ENCODE data around the gene UTS2B. TPM values are rescaled to one million over a fixed set of nuclear protein-coding genes. Genes with fewer than 3 reads are reported as not detected.
A peak's percentile ranks its signal among the peaks of the same experiment; 100 is the strongest.

Gene UTS2B
- total and polyA plus RNA-seq, 2 of the 4 experiments (the other 2 are of a cell fraction): 0.72 to 0.79 TPM

GRCh38 chr3:191339316-191339917, 9.1 kb upstream of the UTS2B start:
- no peak overlapping the region for H3K27ac ChIP-seq (ENCODE audit: insufficient read depth, low read length)
- peaks cover 18% of the 10 kb centered on the region; the same call in 1 of the 2 replicates for H4K20me1 ChIP-seq (ENCODE audit: insufficient read depth, low read length)
- H3K79me1 ChIP-seq (ENCODE audit: low read depth in 1 of 2, low read length in 2 of 2): peaks cover 0 to 30% of the 10 kb centered on the region in 2 experiments; a peak in 2 of 4 replicates
- TF ChIP-seq MAFK (IDR thresholded peaks at IDR 0.05; ENCODE audit: low read depth, low read length) (no peak), RAD21 (IDR thresholded peaks at IDR 0.05; ENCODE audit: low read length) (no peak), ELK1 (IDR thresholded peaks at IDR 0.05; ENCODE audit: borderline replicate concordance, low read depth, low read length) (no peak), MXI1 (IDR thresholded peaks at IDR 0.05; ENCODE audit: borderline replicate concordance, low read depth, low read length) (no peak), RFX5 (IDR thresholded peaks at IDR 0.05; ENCODE audit: low read depth, low read length) (no peak), CTCF (conservative IDR thresholded peaks at IDR 0.05; ENCODE audit: low read depth, low read length) (no peak), FOS (IDR thresholded peaks at IDR 0.05; ENCODE audit: low read depth, low read length) (no peak), NFE2L2 (IDR thresholded peaks at IDR 0.05; ENCODE audit: low read depth, low read length) (no peak), SMC3 (IDR thresholded peaks at IDR 0.05; ENCODE audit: low read depth, low read length) (no peak), POLR2A (IDR thresholded peaks at IDR 0.05; ENCODE audit: low read depth, low read length) (no peak), RCOR1 (IDR thresholded peaks at IDR 0.05; ENCODE audit: insufficient replicate concordance, low read length) (no peak)
- CTCF ChIA-PET: no interaction called here
- no peak overlapping the region for H3K9ac ChIP-seq (ENCODE audit: low read depth, low read length)
- no peak overlapping the region for H3K18ac ChIP-seq (ENCODE audit: low read depth, low read length)
- H3K4ac ChIP-seq (ENCODE audit: low read depth, low read length): peak overlapping the region; percentile 6; the same call in 1 of the 2 replicates
- H4K5ac ChIP-seq (ENCODE audit: low read depth, low read length): no peak overlapping the region
- POLR2A ChIA-PET (ENCODE audit: unreplicated experiment): interaction anchor here (0.9 kb wide), 1 partner anchor 15 kb away, joined by 3 read pairs; no protein-coding TSS in a partner anchor
- in situ Hi-C loops (cut with MboI; ENCODE audit: low sequenced_read_pairs): loop anchor here (25.0 kb wide), 1 partner anchor 1548 kb away; no protein-coding TSS in a partner anchor
- no peak overlapping the region for H4K91ac ChIP-seq (ENCODE audit: insufficient read depth, low read depth, low read length)
- H3K23ac ChIP-seq (ENCODE audit: low read depth, low read length): peak overlapping the region; percentile 75; the same call in 1 of the 2 replicates
- no peaks in the 10 kb centered on the region; the same call in 1 of the 2 replicates for H3K36me3 ChIP-seq (ENCODE audit: control insufficient read depth, insufficient read depth, low read length)
- H2BK120ac ChIP-seq (ENCODE audit: low read depth, low read length): peak overlapping the region; percentile 18; the same call in 1 of the 2 replicates
- no CpG with 5 or more reads among the region's 3 CpGs for WGBS, 2 experiments (ENCODE audit: extremely low coverage in 2 of 2, insufficient read length in 1 of 2)
- no peak overlapping the region for H2BK20ac ChIP-seq (ENCODE audit: low read depth, low read length)
- no peak overlapping the region for H2AK5ac ChIP-seq (ENCODE audit: low read depth, low read length)
- H2BK5ac ChIP-seq (ENCODE audit: low read depth, low read length, poor library complexity, severe bottlenecking): peak overlapping the region; percentile 58
- DNase-seq (no peak), ATAC-seq (ENCODE audit: low read depth) (no peak)
- peak overlapping the region; percentile 32 for H3K14ac ChIP-seq (replicated peaks; ENCODE audit: low read depth, low read length)
- dilution Hi-C loops (cut with HindIII; ENCODE audit: low sequenced_read_pairs, unreplicated experiment): no loop called here
- peak overlapping the region; percentile 27 to 32; a peak in 3 of 4 replicates for H4K8ac ChIP-seq (ENCODE audit: low read depth in 2 of 2, low read length in 2 of 2)
- no peaks in the 10 kb centered on the region for H3K27me3 ChIP-seq (ENCODE audit: control insufficient read depth, insufficient read depth, low read length)
- no TSS peak for BruUV-seq (replicated peaks)
- H3K56ac ChIP-seq (ENCODE audit: extremely low read depth, insufficient read depth, low read length): no peak overlapping the region
- no peak overlapping the region; the same call in 1 of the 2 replicates for H3K4me2 ChIP-seq (ENCODE audit: low read depth, low read length)
- no peak overlapping the region for H2AFZ ChIP-seq (replicated peaks; ENCODE audit: low read length, poor library complexity)
- intact Hi-C loops (cut with micrococcal nuclease): no loop called here
- H2BK15ac ChIP-seq (ENCODE audit: low read depth, low read length): no peak overlapping the region
- H3K4me1 ChIP-seq (ENCODE audit: control insufficient read depth, insufficient read depth, low read length): peaks cover 12% of the 10 kb centered on the region
- H3K4me3 ChIP-seq (ENCODE audit: insufficient read depth, low read depth, low read length): no peak overlapping the region
- H3K9me3 ChIP-seq (ENCODE audit: control insufficient read depth, insufficient read depth, low read length): no peaks in the 10 kb centered on the region
- H3K9me1 ChIP-seq (ENCODE audit: insufficient read depth, low read length): peaks cover 5% of the 10 kb centered on the region; the same call in 1 of the 2 replicates
- H2AK9ac ChIP-seq (replicated peaks; ENCODE audit: low read depth, low read length, poor library complexity): no peak overlapping the region

Measured in IMR-90 (cell line).